Ovary (tissue), 9 donors: Measurements from ENCODE around the gene MMP28. TPM values are rescaled to one million over a fixed set of nuclear protein-coding genes. Genes with fewer than 3 reads are reported as not detected.

ENCODE experiments used
- DNase-seq, 5 donors: peaks; one replicate each; pipeline ENCODE4 v3.0.0-alpha.2; 2019 to 2020
- H3K27ac ChIP-seq, 2 donors: fragments of 200-600 bp; one replicate each; pipeline versions ENCODE4 v1.5.1 to v1.8.0; 2019 to 2022
- H3K27me3 ChIP-seq: fragments of 200-600 bp; one replicate; pipeline ENCODE4 v1.8.0; 2022
- H3K36me3 ChIP-seq: fragments of 200-600 bp; sonication (generic); one replicate; pipeline ENCODE4 v1.5.1; 2019
- H3K4me1 ChIP-seq: one replicate; pipeline ENCODE4 v1.8.1; 2013; ENCODE audit warnings: mild to moderate bottlenecking, moderate library complexity; ENCODE audit not compliant: insufficient read depth
- H3K4me3 ChIP-seq: fragments of 200-600 bp; sonication (generic); one replicate; pipeline ENCODE4 v1.5.1; 2017
- H3K9me3 ChIP-seq, 2 donors: fragments of 200-600 bp in 1 of 2; sonication (generic) in 1 of 2; one replicate each; pipeline versions ENCODE4 v1.5.1 to v1.8.1; 2013 to 2019; ENCODE audit warnings: mild to moderate bottlenecking in 1 of 2, moderate library complexity in 1 of 2
- CTCF ChIP-seq, 3 donors: fragments of 450-650 bp in 2 of 3; fragments of 200-600 bp in 1 of 3; IDR thresholded peaks; one replicate each; pipeline versions ENCODE4 v1.5.1 to v1.8.0; 2016 to 2022; ENCODE audit warnings: antibody characterized with exemption in 3 of 3, mild to moderate bottlenecking in 1 of 3
- EP300 ChIP-seq: sonication (generic); formaldehyde crosslinking; IDR thresholded peaks from one replicate; pipeline ENCODE4 v1.6.1; 2017; ENCODE audit warnings: antibody characterized with exemption
- POLR2A ChIP-seq: fragments of 450-650 bp; IDR thresholded peaks from one replicate; pipeline ENCODE4 v1.6.1; 2017; ENCODE audit warnings: antibody characterized with exemption, mild to moderate bottlenecking, moderate library complexity
- WGBS, 3 donors: extraction: QIAGEN DNeasy Blood & Tissue Kit in 1 of 3; methylation state at CpG; one replicate each; pipeline versions ENCODE4 v1.1.5 to v1.1.7; 2013 to 2017; 5-methylcytosine and 5-hydroxymethylcytosine counted together
- intact Hi-C, 4 donors: fragments of 100-400 bp; cut with DNase I; formaldehyde crosslinking; loops; one replicate each; pipeline versions ENCODE4 v1.11.0 to v1.15.1; 2022 to 2023
- polyA plus RNA-seq, 2 donors: library from polyadenylated mRNA; stranded (reverse); fragments of 200-250 nt in 1 of 2; fragments of 350-450 nt in 1 of 2; fragmentation: Illumina TruSeq in 1 of 2; extraction: RNeasy Lipid Tissue Mini Kit (QIAGEN cat#74804) in 1 of 2; gene quantifications; one replicate each; pipeline ENCODE4 v1.2.3, GENCODE V29; 2013 to 2014
- total RNA-seq, 7 donors: library from RNA; depleted of rRNA in 2 of 7; stranded (reverse); fragments of >200 nt in 2 of 7; fragmentation: NEBNext Ultra II Directional in 3 of 7; extraction: Animal tissue kit (Norgen Biotek cat#: 25700) in 3 of 7; gene quantifications; one replicate each; pipeline versions ENCODE4 v1.1.0 to v1.2.4, GENCODE V29; 2016 to 2023
- donor health status: DM: no; HTN: no; CAD: no; lungs with moderate emphysema.
- donor health status: DM: no; HTN: no; CAD: no.
- donor health status: Bipolar disorder and iron deficiency.
- donor health status: DM: yes; HTN: yes; CAD: no.
- donor health status: DM: no; HTN: no; CAD: no.
- donor health status: DM: yes; HTN: yes; CAD: no.

Gene MMP28
- total and polyA plus RNA-seq, 9 donors, result 0.25 to 33.3 (median 3.5) TPM

- Histone ChIP-seq H3K36me3 (no peaks in the 10 kb centered on the region), H3K4me3 (no peak overlapping the region), H3K4me1 (no peaks in the 10 kb centered on the region), H3K27ac (no peak overlapping the region), H3K9me3 (no peaks in the 10 kb centered on the region), H3K27me3 (no peaks in the 10 kb centered on the region)
- intact Hi-C loops, result no loop called here
- TF ChIP-seq EP300, result no peak
- TF ChIP-seq POLR2A, result no peak
- no peak for TF ChIP-seq CTCF (IDR thresholded peaks at IDR 0.05)
- DNase-seq, result peak in 1 of 5 donors; percentile 42
- 40 to 49% (median 47%) methylated on average over 5 of the region's 5 CpGs for WGBS, 3 donors
Measured at GRCh38 chr17:35774499-35774898, 20.9 kb downstream of the MMP28 start.

GRCh38 chr17:35773679-35774425 lies 21.6 kb downstream of the MMP28 start:
- no peak overlapping the region for H3K4me3 ChIP-seq
- intact Hi-C loops, result no loop called here
- no peak for DNase-seq
- H3K36me3 ChIP-seq, result no peaks in the 10 kb centered on the region
- TF ChIP-seq POLR2A (no peak), EP300 (no peak), CTCF (IDR thresholded peaks at IDR 0.05) (no peak)
- WGBS, 3 donors, result 67 to 79% (median 72%) methylated on average over 10 of the region's 10 CpGs
- no peaks in the 10 kb centered on the region for H3K4me1 ChIP-seq
- H3K9me3 ChIP-seq, result no peaks in the 10 kb centered on the region
- no peak overlapping the region for H3K27ac ChIP-seq
- H3K27me3 ChIP-seq, result no peaks in the 10 kb centered on the region

- intact Hi-C loops, result no loop called here
- Histone ChIP-seq H3K27me3 (no peaks in the 10 kb centered on the region), H3K4me3 (no peak overlapping the region), H3K9me3 (no peaks in the 10 kb centered on the region), H3K36me3 (no peaks in the 10 kb centered on the region), H3K27ac (no peak overlapping the region), H3K4me1 (no peaks in the 10 kb centered on the region)
- DNase-seq, result no peak
- WGBS, 3 donors, result 84 to 91% (median 86%) methylated on average over 20 of the region's 20 CpGs
- no peak for TF ChIP-seq EP300
- no peak for TF ChIP-seq POLR2A
- TF ChIP-seq CTCF (IDR thresholded peaks at IDR 0.05), result no peak
Measured at GRCh38 chr17:35773129-35773528, 22.3 kb downstream of the MMP28 start.

GRCh38 chr17:35769895-35770486 lies 25.4 kb downstream of the MMP28 start:
- no peak overlapping the region for H3K4me3 ChIP-seq
- intact Hi-C loops, result loop anchor here in 1 of 4 donors (5.0 to 10.0 kb wide), 2 partner anchors 37 to 715 kb away; partner anchors contain the start of genes TAF15 and ZNHIT3
- TF ChIP-seq POLR2A (no peak), EP300 (no peak), CTCF (IDR thresholded peaks at IDR 0.05) (no peak)
- DNase-seq, result no peak
- H3K36me3 ChIP-seq, result no peaks in the 10 kb centered on the region
- WGBS, 3 donors, result 91 to 93% (median 91%) methylated on average over 48 of the region's 48 CpGs
- no peaks in the 10 kb centered on the region for H3K27me3 ChIP-seq
- no peaks in the 10 kb centered on the region for H3K4me1 ChIP-seq
- H3K9me3 ChIP-seq, result no peaks in the 10 kb centered on the region
- H3K27ac ChIP-seq, result no peak overlapping the region
